Measurements from ENCODE around the gene RTL1.

The RTL1 gene

GRCh38 chr14:100868621-100869370 is 34.7 kb downstream of the RTL1 start:
- Histone ChIP-seq H3F3A (ENCODE audit: control insufficient read depth, insufficient read depth) (no peaks in the 10 kb centered on the region), H3K4me3 (ENCODE audit: low read length) (no peak overlapping the region), H3K4me2 (ENCODE audit: low read length) (no peak overlapping the region), H3K4me1 (ENCODE audit: control insufficient read depth, low read length) (no peaks in the 10 kb centered on the region), H3K27ac (ENCODE audit: low read depth, low read length) (no peak overlapping the region), H3K9me2 (replicated peaks; ENCODE audit: control insufficient read depth, low read length) (no peaks in the 10 kb centered on the region), H3K79me2 (ENCODE audit: control insufficient read depth, low read length) (no peaks in the 10 kb centered on the region), H3K27me3 (ENCODE audit: control insufficient read depth, low read length) (no peaks in the 10 kb centered on the region), H4K20me1 (ENCODE audit: control insufficient read depth, insufficient read depth, low read depth, low read length) (no peaks in the 10 kb centered on the region), H3K9me3 (ENCODE audit: control insufficient read depth, insufficient read depth, low read length) (no peaks in the 10 kb centered on the region), H3K36me3 (ENCODE audit: control insufficient read depth, low read length) (no peaks in the 10 kb centered on the region)
- no peak for TF ChIP-seq EZH2phosphoT487 (IDR thresholded peaks at IDR 0.05; ENCODE audit: borderline replicate concordance, low read length)
- TF ChIP-seq, protein P1, sequence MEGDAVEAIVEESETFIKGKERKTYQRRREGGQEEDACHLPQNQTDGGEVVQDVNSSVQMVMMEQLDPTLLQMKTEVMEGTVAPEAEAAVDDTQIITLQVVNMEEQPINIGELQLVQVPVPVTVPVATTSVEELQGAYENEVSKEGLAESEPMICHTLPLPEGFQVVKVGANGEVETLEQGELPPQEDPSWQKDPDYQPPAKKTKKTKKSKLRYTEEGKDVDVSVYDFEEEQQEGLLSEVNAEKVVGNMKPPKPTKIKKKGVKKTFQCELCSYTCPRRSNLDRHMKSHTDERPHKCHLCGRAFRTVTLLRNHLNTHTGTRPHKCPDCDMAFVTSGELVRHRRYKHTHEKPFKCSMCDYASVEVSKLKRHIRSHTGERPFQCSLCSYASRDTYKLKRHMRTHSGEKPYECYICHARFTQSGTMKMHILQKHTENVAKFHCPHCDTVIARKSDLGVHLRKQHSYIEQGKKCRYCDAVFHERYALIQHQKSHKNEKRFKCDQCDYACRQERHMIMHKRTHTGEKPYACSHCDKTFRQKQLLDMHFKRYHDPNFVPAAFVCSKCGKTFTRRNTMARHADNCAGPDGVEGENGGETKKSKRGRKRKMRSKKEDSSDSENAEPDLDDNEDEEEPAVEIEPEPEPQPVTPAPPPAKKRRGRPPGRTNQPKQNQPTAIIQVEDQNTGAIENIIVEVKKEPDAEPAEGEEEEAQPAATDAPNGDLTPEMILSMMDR (IDR thresholded peaks at IDR 0.05; ENCODE audit: low read depth, low read length, poor library complexity, severe bottlenecking) = no peak

DNA sequence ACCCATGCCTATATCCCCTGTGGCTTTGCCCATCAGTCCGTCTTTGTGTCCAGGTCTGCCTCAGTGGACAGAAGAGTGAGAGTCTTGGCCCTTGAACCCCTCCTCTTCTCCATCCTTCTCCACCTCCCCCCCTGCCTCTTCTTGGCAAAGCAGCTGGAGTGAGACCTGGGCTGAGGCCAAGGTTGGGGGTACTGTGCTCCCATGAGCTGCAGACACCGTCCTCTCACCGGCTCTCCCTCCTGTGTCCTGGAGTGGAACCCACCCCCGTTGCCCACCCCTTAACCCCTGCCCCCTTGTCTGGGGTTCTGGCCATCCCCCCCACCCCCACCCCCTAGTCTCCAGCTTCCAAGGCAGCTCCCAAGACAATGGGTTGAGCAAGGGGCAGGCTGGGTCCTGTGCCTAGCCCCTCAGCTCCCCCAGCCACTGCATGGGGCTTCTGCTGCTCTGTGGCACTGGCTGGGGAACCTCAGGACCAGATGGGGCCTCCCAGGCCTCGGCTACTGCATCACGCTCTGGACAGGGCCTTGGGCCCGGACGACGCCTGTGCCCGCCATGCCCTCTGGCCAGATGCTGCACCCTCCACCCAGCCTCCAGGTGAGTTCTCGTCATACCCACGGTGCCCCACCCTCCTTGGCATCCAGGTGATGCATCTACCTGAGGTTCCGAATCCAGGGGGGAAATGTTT is 35.7 kb downstream of the RTL1 start:
- no peaks in the 10 kb centered on the region for H4K20me1 ChIP-seq (ENCODE audit: control insufficient read depth, insufficient read depth, low read depth, low read length)
- H3K27me3 ChIP-seq (ENCODE audit: control insufficient read depth, low read length) = no peaks in the 10 kb centered on the region
- no peaks in the 10 kb centered on the region for H3K4me1 ChIP-seq (ENCODE audit: control insufficient read depth, low read length)
- no peak overlapping the region for H3K27ac ChIP-seq (ENCODE audit: low read depth, low read length)
- no peaks in the 10 kb centered on the region for H3F3A ChIP-seq (ENCODE audit: control insufficient read depth, insufficient read depth)
- no peaks in the 10 kb centered on the region for H3K9me2 ChIP-seq (replicated peaks; ENCODE audit: control insufficient read depth, low read length)
- no peak for TF ChIP-seq EZH2phosphoT487 (IDR thresholded peaks at IDR 0.05; ENCODE audit: borderline replicate concordance, low read length)
- TF ChIP-seq, protein P1 (IDR thresholded peaks at IDR 0.05; ENCODE audit: low read depth, low read length, poor library complexity, severe bottlenecking) = no peak
- no peaks in the 10 kb centered on the region for H3K79me2 ChIP-seq (ENCODE audit: control insufficient read depth, low read length)
- no peaks in the 10 kb centered on the region for H3K36me3 ChIP-seq (ENCODE audit: control insufficient read depth, low read length)
- H3K9me3 ChIP-seq (ENCODE audit: control insufficient read depth, insufficient read depth, low read length) = no peaks in the 10 kb centered on the region
- H3K4me2 ChIP-seq (ENCODE audit: low read length) = no peak overlapping the region
- H3K4me3 ChIP-seq (ENCODE audit: low read length) = no peak overlapping the region

- Histone ChIP-seq H3K27me3 (ENCODE audit: control insufficient read depth, low read length) (no peaks in the 10 kb centered on the region), H3F3A (ENCODE audit: control insufficient read depth, insufficient read depth) (no peaks in the 10 kb centered on the region), H3K4me1 (ENCODE audit: control insufficient read depth, low read length) (no peaks in the 10 kb centered on the region), H3K79me2 (ENCODE audit: control insufficient read depth, low read length) (no peaks in the 10 kb centered on the region), H3K27ac (ENCODE audit: low read depth, low read length) (no peak overlapping the region), H3K9me3 (ENCODE audit: control insufficient read depth, insufficient read depth, low read length) (no peaks in the 10 kb centered on the region), H4K20me1 (ENCODE audit: control insufficient read depth, insufficient read depth, low read depth, low read length) (no peaks in the 10 kb centered on the region), H3K36me3 (ENCODE audit: control insufficient read depth, low read length) (no peaks in the 10 kb centered on the region), H3K4me3 (ENCODE audit: low read length) (no peak overlapping the region), H3K9me2 (replicated peaks; ENCODE audit: control insufficient read depth, low read length) (no peaks in the 10 kb centered on the region), H3K4me2 (ENCODE audit: low read length) (no peak overlapping the region)
- no peak for TF ChIP-seq EZH2phosphoT487 (IDR thresholded peaks at IDR 0.05; ENCODE audit: borderline replicate concordance, low read length)
- TF ChIP-seq, protein P1 (IDR thresholded peaks at IDR 0.05; ENCODE audit: low read depth, low read length, poor library complexity, severe bottlenecking) = no peak
Measured at GRCh38 chr14:100866666-100867630, 36.6 kb downstream of the RTL1 start.

All from DOHH2 (cell line).